CD4-positive, alpha-beta T cell treated with Interleukin-1 beta for 1 hour (primary cell): ENCODE results near the gene RRM1.
"Not testable (repeated sequence)": the region's sequence is repeated elsewhere in the genome, so short reads cannot be mapped to it uniquely, and the experiment has no call there.

ENCODE experiments used
- DNase-seq, 2 donors: peaks; one replicate each; pipeline ENCODE4 v3.0.0-alpha.2; 2020 to 2022

RRM1 gene

DNA sequence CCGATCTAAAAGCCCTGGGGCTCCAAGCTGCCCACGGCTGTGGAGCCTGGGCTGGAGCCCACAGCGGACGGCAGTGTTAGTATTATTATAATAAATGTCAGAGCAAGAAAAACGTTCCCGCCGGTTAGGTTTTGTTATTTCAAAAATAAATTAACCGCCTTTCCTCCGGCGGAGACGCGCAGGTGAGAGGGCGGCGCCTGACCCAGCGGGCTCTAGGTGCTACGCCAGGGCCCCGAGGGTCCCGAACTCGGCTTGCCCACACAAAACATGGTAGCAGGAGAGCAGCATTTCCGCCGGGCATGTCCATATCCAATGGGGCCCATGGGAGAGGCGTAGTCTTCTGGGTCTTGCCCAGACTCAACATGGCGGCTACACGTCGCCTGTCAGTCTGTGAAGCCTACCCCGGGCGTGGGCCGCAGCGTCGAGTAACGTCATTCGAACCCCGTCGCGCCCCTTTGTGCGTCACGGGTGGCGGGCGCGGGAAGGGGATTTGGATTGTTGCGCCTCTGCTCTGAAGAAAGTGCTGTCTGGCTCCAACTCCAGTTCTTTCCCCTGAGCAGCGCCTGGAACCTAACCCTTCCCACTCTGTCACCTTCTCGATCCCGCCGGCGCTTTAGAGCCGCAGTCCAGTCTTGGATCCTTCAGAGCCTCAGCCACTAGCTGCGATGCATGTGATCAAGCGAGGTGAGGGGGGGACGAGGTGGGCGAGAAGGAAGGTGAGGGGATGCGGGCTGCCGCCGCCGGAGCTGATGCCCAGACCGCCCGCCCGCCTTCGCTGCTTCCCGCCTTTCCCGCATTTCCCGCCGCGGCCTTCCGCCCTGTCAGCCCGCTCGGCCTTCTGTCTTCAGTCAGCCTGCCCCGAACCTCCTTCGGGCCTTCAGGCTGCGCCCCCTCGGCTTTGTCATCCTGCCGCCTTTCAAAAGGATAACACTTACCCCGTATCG is at the start of gene RRM1:
RRM1 (plus strand) TSS at position 452 of the 944 bp plus-strand sequence; CDS start at position 666, 214 bp downstream.
- peak; percentile 95 to 96 for DNase-seq

DNA sequence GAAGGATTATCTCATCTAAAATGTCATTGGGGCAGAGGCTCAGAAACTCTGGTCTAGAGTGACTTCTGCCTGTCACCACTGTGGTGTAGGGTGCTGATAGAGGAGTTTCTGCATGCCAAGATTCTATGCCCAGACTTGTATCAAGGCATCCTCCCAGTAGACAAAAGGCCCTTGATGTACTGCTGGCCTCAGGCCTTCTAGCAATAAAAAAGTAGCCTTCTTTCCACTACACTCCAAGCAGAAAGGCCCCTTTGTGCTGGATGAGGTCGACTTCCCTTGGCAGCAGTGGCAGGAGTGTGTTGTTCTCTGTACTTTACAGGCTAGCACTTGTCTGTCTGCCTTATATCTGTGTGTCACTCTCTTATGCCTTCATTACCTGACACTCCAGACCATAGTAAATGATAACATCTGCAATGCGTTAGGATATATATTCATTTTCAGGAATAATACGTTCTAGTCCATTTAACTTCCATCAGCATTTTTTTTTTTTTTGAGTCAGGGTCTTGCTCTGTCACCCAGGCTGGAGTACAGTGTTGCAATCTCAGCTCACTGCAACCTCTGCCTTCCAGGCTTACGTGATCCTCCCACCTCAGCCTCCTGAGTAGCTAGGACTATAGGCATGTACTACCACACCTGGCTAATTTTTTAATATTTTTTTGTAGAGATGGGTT is 49.5 kb upstream of the RRM1 start:
- DNase-seq: no peak

DNA sequence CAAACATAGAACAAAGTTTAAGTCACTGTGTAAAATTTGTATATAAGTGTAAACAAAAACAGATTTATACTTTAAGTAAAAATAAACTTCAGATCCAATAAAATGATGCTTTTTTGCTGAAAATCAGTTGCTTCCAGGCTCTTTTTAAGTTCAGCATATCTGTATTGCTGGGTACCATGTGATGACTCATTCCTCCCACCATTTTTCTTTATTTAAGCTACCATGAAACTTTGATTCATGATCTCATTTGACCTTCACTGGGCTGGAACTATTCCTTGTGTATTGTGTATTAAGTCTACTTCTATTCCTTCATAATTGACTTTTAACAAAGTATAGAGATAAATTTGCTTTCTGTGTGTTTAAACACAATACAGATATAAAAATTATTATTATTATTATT is 46.3 kb upstream of the RRM1 start:
- DNase-seq: no peak

DNA sequence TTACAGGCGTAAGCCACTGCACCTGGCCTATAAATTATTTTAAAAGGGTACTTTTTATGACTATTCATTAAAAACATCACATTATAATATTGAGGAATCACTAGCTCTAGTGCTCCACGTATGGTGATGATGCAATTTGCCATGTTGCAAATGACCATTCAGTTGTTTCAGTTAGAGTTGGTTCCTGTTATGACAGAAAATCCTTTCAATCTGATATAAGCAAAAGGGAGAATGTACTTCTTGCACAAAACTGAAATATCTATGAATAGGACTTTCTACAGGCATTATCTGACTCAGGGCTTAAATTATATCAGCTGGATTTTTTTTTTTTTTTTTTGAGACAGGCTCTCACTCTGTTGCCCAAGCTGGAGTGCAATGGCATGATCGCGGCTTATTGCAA is 45.6 kb upstream of the RRM1 start:
- peak in 1 of 2 donors; percentile 8 for DNase-seq

GRCh38 chr11:4050138-4050537 is 44.5 kb upstream of the RRM1 start:
- DNase-seq: no peak

DNA sequence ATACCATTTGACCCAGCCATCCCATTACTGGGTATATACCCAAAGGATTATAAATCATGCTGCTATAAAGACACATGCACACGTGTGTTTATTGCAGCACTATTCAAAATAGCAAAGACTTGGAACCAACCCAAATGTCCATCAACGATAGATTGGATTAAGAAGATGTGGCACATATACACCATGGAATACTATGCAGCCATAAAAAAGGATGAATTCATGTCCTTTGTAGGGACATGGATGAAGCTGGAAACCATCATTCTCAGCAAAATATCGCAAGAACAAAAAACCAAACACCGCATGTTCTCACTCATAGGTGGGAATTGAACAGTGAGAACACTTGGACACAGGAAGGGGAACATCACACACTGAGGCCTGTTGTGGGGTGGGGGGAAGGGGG is 41.4 kb upstream of the RRM1 start:
- DNase-seq: not testable (repeated sequence)

DNA sequence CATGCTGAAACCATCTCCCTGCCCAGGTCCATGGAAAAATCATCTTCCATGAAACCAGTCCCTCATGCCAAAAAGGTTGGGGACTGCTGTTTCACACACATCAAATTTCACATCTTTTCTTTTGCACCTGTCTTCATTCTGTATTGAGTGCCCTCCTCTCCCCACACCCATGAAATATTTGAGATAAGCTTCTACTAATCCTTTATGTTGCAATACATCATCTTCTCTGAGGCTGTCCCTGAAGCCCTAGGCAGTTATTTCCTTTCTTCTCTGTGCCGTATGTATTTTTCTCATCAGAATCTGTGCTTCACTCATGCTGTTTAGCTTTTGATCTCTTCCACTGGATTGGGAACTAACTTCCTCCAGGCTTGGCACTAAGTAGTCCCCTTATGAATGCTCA is 40.0 kb upstream of the RRM1 start:
- DNase-seq: no peak

DNA sequence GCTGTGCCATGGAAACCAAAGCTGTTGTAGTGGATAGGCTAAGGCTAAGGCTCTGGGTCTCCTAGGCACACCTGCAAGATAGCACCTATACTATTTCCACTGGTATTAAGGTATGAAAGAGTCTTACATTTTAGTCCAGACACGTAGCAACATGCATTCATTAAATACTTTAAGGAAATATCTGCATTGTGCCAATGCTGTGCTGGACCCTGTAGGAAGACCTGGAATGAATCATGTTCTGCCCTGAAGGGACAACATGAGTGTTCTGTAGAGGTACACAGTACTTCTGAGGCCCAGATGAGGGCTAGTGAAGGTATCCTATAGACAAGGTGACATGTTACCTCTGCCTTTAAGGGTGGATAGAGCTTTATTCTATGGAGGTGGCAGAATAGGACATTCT is 35.2 kb upstream of the RRM1 start:
- DNase-seq: no peak

DNA sequence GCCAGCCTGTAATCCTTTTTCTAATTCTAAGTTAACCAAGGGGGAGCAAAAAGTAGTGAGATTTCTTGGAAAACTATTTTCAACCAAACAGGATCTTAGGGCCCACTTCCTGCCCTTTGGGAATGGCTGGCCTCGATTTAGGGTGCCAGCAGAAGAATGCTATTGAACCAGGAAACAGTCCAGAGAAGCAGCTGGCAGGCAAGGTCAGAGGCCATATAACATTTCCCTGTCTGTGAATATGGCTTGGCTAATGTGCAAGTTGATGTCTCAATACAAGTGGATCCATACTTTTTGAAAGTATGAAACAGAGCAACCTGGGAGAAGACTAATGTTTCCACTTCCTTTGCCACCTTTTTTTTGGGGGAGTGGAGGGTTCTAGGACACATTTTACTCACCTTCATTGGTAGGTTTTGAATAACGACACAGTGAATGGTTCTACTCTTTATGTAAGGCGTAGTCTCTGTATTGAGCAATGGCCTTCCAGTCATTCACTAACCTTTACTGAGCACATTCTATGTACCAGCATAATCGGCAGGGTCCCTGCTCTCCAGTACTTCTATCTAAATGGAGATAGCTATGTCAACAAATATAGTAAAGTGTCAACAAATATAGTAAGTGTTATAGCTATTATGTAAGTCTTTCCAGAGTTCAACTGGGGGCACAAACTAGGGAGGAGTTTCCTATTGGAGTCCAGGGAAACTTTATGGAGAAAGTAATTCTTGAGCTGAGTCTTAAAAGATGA is 34.2 kb upstream of the RRM1 start:
- no peak for DNase-seq

GRCh38 chr11:4061700-4062099 is 32.9 kb upstream of the RRM1 start:
- DNase-seq: no peak

GRCh38 chr11:4063348-4063747 is 31.3 kb upstream of the RRM1 start:
- no peak for DNase-seq

DNA sequence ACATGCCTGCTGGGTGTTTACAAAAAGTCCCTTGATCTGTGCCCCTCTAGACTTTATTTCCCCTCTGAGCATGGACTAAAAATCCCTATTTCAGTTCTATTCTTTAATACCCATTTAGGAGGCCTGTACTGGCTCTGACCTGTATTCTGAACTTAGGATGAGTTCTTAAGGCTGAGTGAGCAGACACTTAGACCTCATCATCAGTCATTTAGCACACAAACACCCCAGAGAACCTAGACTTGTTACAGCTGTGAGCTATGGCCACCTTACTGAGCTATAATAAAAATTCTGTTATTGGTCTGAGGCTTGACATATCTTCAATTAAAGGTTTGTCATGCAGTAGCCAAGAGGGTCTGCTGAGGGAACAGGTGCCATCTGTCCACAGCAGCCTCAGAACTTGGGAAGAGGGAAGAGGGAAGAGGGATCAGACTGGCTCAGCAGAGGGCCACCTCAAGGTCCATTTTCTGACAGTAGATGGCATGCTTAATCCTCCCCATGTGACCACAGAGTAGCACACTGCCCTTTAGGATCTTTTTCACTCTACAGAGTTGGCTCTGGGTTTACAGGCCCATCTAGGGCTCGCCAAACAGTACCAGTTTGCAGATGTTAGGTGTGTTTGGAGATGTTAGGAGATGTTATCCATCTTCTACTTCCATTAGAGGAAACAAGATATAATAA is 30.2 kb upstream of the RRM1 start:
- no peak for DNase-seq

GRCh38 chr11:4065086-4065485 is 29.5 kb upstream of the RRM1 start:
- no peak for DNase-seq

DNA sequence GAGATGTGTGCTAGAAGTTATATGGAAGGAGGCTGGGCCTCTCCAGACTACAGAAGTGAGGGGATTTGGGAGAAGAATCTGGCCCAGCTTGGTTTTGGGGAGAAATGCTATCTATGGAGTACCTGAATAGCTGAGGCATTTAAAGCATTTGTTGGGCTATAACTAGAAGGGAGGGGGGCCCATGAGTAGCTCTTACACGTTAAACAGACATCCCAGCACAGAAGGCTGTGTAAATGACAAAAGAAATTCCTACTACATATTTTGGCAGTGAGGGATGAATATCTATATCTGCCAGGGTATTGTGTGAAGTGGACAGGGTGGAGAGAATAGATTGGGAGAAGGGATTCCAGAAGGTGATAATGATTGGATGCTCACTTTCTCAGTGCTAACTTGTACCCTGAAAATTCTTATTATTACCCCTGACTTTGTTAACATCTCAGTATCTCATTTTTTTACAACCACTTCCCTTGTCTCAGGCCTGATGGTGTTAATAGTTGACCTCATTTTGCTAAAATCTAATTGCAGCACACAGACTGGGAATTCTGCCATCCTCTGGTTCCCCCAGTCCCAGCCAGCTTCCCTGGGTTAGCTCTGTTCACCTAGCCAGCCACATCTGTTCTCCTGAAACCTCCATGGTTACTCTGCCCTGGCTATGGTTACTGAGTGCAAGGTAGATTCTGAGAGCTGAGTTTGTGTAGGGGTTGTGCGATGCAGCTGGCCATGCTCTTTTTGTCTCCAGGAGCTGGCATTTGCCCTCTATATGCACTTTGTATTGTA is 28.8 kb upstream of the RRM1 start:
- DNase-seq: no peak

- no peak for DNase-seq
Measured at GRCh38 chr11:4066910-4067309, 27.7 kb upstream of the RRM1 start.

GRCh38 chr11:4068962-4069361 is 25.6 kb upstream of the RRM1 start:
- no peak for DNase-seq

- no peak for DNase-seq
Measured at GRCh38 chr11:4071325-4071724, 23.3 kb upstream of the RRM1 start.

DNA sequence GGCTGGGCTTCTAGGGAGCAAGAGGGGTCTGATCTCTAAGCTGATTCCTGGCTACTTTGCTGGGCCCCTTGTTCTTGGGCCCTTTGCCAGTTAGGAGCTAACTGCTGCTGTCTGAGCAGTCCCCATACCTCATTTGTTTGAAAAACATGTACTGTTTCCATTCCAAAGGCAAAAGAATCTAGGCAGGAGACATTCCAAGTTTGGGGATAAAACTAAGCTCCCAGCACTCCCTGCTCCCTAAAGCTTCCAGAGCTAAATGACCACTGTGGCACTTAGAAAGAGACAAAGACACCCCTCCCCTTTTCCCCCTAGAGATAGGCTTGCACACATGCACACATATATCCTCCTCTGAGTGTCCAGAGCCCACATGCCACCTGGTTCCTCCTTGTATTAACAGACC is 22.7 kb upstream of the RRM1 start:
- DNase-seq: no peak

- peak; percentile 54 to 82 for DNase-seq
Measured at GRCh38 chr11:4072668-4073285, 21.8 kb upstream of the RRM1 start.

DNA sequence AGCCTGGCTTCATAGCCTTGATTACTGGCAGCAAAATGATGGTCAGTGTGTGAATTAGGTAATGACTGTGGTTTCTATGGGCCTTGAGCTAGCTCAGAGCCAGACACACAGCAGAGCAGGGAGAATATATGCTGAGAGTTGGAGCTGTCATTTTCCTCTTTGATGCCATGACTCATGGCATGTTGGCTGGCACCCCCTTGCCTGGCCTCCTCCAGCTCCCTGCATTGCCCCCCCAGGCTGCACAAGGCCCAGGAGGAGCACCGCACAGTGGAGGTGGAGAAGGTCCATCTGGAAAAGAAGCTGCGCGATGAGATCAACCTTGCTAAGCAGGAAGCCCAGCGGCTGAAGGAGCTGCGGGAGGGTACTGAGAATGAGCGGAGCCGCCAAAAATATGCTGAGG is 20.3 kb upstream of the RRM1 start:
- DNase-seq: no peak

DNA sequence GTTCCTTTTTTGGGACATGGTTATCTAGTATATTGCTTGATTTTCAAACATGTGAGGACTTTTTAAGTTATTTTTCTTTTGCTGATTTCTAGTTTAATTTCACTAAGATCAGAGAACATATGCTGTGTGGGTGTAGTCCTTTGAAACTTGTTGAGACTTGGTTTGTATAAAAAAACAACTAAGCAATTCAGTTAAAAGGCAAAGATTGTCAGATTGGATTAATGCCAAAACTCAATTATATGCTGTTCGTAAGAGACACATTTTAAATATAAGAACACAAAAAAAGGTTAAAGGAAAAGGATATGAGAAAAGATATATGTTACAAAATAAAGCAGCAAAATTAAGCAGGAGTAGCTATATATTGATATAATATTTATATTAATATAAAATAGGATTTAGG is 17.8 kb upstream of the RRM1 start:
- no peak for DNase-seq

DNA sequence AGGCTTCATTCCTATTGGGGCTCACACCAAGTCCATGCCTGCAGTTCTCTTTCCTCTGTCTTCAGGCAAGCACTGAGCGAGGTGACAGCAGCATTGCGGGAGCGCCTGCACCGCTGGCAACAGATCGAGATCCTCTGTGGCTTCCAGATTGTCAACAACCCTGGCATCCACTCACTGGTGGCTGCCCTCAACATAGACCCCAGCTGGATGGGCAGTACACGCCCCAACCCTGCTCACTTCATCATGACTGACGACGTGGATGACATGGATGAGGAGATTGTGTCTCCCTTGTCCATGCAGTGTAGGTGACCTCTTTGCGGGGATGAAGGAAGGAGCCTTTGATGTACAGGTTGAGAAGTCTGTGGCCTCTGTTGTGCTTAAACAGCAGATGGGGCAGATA is 11.4 kb upstream of the RRM1 start:
- no peak for DNase-seq
